ENCODE results near the gene RGP1.

RGP1 gene

DNA sequence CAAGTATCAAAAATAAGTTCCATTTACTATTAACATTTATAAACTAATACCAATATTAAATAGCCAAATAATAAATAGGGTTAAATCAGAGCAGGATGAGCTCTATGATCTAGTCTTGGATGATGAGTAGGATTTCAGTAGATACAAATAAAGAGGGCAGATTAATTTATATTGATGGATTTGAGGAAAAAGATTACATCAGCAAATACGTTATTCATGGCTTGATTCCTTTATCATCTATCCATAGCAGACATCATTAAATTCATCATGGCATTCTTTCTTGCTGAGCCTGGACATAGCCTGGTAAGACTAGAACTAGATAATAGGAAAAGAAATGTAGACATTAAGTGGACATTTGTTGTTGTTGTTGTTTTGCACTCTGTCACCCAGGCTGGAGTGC, 18.4 kb downstream of the RGP1 start:
- no peak overlapping the region for H3K4me3 ChIP-seq (ENCODE audit: low read depth, low read length)
- no peak for DNase-seq (ENCODE audit: low read depth)
- TF ChIP-seq, protein P1, sequence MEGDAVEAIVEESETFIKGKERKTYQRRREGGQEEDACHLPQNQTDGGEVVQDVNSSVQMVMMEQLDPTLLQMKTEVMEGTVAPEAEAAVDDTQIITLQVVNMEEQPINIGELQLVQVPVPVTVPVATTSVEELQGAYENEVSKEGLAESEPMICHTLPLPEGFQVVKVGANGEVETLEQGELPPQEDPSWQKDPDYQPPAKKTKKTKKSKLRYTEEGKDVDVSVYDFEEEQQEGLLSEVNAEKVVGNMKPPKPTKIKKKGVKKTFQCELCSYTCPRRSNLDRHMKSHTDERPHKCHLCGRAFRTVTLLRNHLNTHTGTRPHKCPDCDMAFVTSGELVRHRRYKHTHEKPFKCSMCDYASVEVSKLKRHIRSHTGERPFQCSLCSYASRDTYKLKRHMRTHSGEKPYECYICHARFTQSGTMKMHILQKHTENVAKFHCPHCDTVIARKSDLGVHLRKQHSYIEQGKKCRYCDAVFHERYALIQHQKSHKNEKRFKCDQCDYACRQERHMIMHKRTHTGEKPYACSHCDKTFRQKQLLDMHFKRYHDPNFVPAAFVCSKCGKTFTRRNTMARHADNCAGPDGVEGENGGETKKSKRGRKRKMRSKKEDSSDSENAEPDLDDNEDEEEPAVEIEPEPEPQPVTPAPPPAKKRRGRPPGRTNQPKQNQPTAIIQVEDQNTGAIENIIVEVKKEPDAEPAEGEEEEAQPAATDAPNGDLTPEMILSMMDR (conservative IDR thresholded peaks at IDR 0.05; ENCODE audit: low read depth, low read length): no peak

DNA sequence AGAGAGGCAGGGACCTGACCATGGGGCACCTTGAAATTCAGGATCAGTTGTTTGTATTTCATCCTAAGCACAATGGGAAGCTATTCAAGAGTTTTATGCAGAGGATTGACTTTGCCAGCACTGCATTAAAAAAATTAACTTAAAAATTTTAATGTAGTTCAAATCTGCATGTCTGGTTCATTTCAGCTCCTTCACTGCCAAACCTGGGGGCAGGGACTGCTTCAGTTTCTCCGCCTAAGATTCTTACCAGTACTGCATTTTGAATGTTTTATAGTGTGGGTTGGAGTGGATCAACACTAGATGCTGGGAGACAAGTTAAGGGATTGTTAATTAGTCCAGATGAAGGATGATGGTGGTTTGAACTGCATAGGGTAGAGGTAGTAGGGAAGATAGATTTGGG, 20.7 kb downstream of the RGP1 start:
- no peak for DNase-seq (ENCODE audit: low read depth)
- TF ChIP-seq, protein P1 (conservative IDR thresholded peaks at IDR 0.05; ENCODE audit: low read depth, low read length): no peak
- no peak overlapping the region for H3K4me3 ChIP-seq (ENCODE audit: low read depth, low read length)

DNA sequence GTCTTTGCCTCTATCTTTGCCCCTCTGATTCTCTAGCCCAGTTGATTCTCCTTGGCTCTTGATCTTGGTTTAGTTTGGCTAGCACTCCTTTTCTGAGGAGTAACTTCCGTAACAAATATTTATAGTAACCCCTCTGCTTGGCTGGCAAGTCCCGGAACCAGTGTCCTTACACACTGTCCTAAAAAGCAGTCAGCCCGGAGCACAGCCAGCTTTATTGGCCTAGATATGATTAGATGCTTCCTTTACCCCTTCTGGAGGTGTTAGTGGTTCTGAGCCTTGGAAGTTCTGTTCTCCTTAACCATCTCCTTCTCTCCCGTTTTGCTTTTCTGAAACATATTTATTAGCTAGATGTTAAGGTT, 22.0 kb downstream of the RGP1 start:
- H3K4me3 ChIP-seq (ENCODE audit: low read depth, low read length): no peak overlapping the region
- no peak for DNase-seq (ENCODE audit: low read depth)
- TF ChIP-seq, protein P1 (conservative IDR thresholded peaks at IDR 0.05; ENCODE audit: low read depth, low read length): no peak

DNA sequence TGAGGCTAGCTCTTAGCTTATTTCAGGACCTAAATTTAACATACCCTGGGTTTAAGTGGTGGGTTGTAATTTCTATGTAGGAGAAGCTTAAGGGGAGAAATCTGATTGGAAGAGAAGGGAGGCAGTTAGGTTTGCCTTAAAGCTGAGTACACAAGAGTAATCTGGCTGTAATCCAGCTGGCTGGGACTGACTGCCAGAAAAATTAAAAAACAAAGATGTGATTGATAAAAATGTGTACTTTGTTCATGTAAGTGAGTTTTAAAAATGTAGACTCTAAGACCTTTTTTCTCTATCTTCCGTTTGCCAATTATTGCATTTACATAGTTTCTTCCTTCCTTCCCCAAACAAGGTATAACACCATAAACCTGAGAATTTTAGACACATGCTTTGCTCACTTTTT, 22.4 kb downstream of the RGP1 start:
- TF ChIP-seq, protein P1 (conservative IDR thresholded peaks at IDR 0.05; ENCODE audit: low read depth, low read length): no peak
- peak; percentile 68 for DNase-seq (ENCODE audit: low read depth)

DNA sequence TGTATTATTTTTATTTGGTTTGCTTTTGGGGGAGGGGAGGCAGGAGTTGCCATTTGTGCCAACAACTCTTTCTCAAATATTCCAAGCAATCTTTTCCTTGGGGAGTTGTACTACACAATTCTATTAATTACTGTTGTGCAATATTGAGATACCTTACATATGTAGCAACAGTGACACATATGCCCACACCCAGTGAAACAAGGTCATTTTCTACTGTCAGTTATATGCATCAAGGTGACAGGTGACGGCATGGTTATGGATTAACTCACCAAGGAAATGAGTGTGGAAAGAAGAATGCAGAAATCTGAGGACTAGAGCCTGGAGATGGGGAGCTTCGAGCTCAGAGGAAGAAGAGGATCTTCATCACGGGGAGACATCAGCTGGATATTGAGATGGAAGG, 22.9 kb downstream of the RGP1 start:
- no peak overlapping the region for H3K4me3 ChIP-seq (ENCODE audit: low read depth, low read length)
- TF ChIP-seq, protein P1 (conservative IDR thresholded peaks at IDR 0.05; ENCODE audit: low read depth, low read length): no peak
- DNase-seq (ENCODE audit: low read depth): no peak

More for the DNA sequence above, 22.4 kb downstream of the RGP1 start:
- no peak overlapping the region for H3K4me3 ChIP-seq (ENCODE audit: low read depth, low read length)

DNA sequence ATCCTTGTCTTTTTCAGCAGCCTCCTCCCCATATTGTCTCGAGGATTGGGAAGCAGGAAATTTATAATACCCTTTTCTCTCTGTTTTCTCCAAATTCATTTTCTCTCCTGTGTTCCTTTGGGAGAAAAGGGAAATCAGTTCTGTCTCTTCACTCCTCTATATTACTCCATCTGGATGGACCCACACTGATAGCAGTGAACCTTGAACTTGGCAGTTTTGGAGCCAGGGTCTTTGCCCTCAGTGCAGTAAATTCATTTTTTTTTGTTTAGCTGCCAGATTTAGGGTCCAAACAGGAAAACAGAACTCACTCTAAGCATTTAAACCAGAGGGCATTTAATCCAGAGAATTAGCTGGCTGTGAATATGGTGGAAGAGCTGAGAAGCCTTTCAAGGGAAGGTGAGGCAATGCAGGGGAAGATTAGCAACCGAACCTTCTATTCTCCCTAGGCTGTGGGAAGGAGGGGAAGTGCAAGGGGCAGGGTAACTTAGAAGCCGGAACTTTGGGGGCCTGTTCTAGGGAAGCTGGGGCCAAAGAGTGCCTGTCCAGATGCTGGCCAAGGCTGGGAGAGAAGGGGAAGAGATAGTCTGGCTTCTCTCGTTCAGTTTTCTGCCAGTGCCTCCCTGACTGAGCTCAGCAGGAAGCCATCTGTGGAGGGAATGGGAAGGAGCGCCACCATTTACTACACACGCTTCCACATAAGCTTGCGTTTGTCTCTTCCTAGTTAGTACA, 26.0 kb downstream of the RGP1 start:
- H3K4me3 ChIP-seq (ENCODE audit: low read depth, low read length): no peak overlapping the region
- TF ChIP-seq, protein P1 (conservative IDR thresholded peaks at IDR 0.05; ENCODE audit: low read depth, low read length): no peak
- DNase-seq (ENCODE audit: low read depth): no peak

DNA sequence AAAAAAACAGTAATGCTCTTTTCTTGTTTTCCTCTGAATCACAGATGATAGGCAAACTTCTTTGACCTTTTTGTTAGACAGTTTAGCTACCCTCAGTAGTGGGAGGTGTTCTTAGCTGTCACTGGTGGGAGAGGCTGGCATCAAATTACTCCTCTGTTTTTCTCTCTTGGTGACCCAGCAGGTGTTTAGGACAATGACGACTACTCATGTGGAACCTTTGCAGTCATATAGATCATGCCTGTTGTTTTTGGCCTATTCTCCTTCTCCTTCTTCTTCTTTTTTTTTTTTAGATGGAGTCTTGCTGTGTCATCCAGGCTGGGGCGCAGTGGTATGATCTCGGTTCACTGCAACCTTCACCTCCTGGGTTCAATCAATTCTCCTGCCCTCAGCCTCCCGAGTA, 26.9 kb downstream of the RGP1 start:
- TF ChIP-seq, protein P1 (conservative IDR thresholded peaks at IDR 0.05; ENCODE audit: low read depth, low read length): no peak
- DNase-seq (ENCODE audit: low read depth): no peak
- H3K4me3 ChIP-seq (ENCODE audit: low read depth, low read length): no peak overlapping the region
